Kidney epithelial cell (primary cell): ENCODE measurements around the gene LNX2. TPM values are rescaled to one million over a fixed set of nuclear protein-coding genes. Genes with fewer than 3 reads are reported as not detected.

Experiments
- DNase-seq: peaks from one replicate; pipeline ENCODE4 v3.0.0-alpha.2; 2010; ENCODE audit warnings: low read depth
- H3K27me3 ChIP-seq: 2 replicates; pipeline ENCODE4 v1.6.0; 2011; ENCODE audit warnings: low read length; ENCODE audit not compliant: control insufficient read depth, insufficient read depth
- H3K36me3 ChIP-seq: 2 replicates; pipeline ENCODE4 v1.5.1; 2011; ENCODE audit warnings: low read length; ENCODE audit not compliant: control insufficient read depth, insufficient read depth
- H3K4me3 ChIP-seq: 2 replicates; pipeline ENCODE4 v1.5.1; 2011; ENCODE audit warnings: low read depth, mild to moderate bottlenecking, control low read depth, low read length
- total RNA-seq: library from RNA; depleted of rRNA; stranded (reverse); fragments of >200 nt; gene quantifications from 2 replicates; pipeline ENCODE4 v1.2.3, GENCODE V29; 2015
- TF ChIP-seq, protein P1 (sequence below): IDR thresholded peaks from 2 replicates; pipeline ENCODE4 v1.5.1; 2011; ENCODE audit warnings: mild to moderate bottlenecking, moderate library complexity, low read length, control low read depth, inconsistent platforms; ENCODE audit not compliant: insufficient read depth, poor library complexity, severe bottlenecking

Gene LNX2
- total RNA-seq, 1 donor from 2014 or later: 11.4 TPM

DNA sequence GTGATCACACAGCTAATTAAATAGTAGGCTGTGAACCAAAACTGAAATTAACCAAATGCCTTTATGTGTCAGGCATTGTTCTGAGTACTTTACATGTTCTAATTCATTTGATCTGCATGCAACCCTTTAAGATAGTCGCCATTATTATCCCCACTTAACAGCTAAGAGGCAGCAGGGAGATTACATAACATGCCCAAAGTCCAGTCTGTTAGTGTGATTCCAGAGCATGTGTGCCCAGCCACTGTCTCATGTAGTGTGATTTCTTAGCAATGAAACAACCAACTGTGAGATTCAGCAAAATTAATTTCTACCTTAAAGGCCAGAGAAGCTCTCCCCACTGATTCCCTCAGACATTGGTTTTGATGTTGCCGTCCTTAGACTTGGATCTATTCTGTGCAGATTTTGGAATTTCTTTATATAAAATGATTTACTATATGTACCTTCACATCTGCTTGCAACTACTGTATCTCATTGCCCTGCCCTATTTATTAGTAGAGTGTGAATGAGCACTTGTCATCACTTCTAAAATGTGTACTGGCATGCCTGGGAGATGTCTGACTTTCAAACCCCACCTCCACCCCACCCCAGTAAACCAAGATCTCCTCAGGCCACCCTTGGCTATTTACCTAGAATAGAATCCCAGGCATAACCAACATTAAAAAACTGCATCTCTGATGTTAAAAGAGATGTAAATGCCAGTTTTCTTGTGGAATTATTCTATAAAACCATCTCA is 42.6 kb upstream of the LNX2 start:
- TF ChIP-seq, protein P1, sequence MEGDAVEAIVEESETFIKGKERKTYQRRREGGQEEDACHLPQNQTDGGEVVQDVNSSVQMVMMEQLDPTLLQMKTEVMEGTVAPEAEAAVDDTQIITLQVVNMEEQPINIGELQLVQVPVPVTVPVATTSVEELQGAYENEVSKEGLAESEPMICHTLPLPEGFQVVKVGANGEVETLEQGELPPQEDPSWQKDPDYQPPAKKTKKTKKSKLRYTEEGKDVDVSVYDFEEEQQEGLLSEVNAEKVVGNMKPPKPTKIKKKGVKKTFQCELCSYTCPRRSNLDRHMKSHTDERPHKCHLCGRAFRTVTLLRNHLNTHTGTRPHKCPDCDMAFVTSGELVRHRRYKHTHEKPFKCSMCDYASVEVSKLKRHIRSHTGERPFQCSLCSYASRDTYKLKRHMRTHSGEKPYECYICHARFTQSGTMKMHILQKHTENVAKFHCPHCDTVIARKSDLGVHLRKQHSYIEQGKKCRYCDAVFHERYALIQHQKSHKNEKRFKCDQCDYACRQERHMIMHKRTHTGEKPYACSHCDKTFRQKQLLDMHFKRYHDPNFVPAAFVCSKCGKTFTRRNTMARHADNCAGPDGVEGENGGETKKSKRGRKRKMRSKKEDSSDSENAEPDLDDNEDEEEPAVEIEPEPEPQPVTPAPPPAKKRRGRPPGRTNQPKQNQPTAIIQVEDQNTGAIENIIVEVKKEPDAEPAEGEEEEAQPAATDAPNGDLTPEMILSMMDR: no peak
- H3K4me3 ChIP-seq: no peak overlapping the region
- no peaks in the 10 kb centered on the region for H3K27me3 ChIP-seq
- no peak for DNase-seq
- no peaks in the 10 kb centered on the region for H3K36me3 ChIP-seq

DNA sequence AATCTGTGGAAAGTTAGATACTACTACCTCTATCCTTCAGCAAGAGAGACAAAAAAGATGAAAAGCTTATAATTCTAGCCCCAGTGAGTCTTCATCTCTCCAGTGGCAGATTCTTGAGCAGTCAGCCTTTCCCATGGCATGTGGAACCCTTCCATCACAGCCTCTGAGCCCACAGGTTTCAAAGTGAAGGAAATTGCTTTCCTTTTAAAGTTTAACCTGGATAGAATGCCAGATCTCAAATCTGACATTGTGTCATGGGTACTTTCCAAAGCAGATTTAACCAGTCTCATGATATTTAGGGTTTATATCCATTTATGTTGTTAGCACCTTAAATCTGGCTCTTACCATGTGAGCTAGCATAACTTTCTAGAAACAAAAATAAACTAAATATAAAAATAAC is 40.7 kb upstream of the LNX2 start:
- Histone ChIP-seq H3K27me3 (no peaks in the 10 kb centered on the region), H3K4me3 (no peak overlapping the region), H3K36me3 (no peaks in the 10 kb centered on the region)
- TF ChIP-seq, protein P1: no peak
- no peak for DNase-seq

DNA sequence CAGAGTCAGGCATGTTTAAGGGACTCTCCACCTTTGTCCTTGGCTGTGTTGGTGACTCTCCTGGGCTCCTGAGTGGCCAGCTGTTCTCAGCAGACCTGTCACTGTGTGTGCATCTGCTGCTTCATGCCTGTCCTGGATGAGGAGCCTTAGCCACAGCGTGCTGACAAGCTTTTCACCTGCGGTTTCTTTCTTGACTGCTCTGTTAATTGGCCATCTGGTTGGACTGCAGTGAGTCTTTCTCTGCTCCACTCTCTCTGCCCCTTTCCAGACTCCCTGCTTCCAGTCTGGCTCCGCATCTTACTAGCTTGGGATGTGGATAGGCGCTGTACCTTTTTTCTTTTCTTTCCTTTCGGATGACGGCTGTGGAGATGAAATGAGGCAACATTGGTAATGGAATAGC is 40.2 kb upstream of the LNX2 start:
- Histone ChIP-seq H3K36me3 (no peaks in the 10 kb centered on the region), H3K4me3 (no peak overlapping the region), H3K27me3 (no peaks in the 10 kb centered on the region)
- TF ChIP-seq, protein P1: no peak
- DNase-seq: no peak

DNA sequence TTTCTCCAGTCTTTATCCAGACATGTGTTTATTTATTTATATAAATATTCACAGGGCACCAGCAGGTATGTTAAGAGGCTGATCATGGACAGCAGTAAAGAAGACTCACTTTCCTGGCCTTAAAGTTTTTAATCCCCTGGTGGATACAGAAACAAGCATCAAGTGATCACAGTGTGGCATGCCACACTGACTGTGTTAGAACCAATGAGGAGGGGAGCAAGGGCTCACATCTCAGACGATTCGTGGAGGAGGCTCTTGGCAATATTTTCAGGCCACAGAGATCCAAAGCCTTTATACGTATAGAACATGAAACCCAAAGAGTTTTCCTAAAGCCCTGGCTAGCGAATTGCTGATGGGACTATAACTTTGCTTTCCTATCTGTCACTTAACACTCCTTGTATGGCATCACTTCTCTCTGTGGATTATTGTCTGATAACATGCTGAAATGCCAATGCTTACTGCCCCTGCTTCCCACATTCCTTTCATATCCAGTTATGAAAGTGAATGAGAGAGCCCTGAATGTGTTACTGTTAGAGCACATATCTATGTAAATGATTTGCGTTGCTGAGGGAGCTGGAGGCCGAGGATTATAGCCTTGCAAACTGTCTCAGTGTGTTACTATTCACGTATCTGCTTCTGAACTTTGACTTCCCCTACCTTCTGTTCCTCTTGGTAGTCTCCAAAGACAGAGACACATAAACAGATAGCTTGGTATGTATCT is 39.0 kb upstream of the LNX2 start:
- Histone ChIP-seq H3K27me3 (no peaks in the 10 kb centered on the region), H3K4me3 (no peak overlapping the region), H3K36me3 (no peaks in the 10 kb centered on the region)
- TF ChIP-seq, protein P1: no peak
- DNase-seq: no peak

DNA sequence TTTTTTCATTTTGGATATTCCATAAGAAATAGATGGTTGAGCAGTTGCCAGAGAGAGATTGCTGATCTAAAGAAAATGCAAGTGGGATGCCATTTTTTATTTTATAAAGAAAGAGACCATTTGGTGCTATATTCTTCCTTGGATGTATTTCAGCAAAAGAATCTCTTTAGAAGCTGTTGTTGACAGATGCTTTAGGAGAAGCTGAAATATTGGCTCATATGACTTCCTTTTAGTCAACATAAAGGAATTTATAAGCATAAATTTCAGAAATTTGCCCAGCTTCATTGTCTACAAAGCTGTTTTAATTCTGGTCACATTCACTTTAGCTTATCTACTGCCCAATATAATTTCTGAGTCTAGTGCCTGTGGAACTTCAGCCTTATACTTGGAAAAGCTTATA is 38.2 kb upstream of the LNX2 start:
- Histone ChIP-seq H3K4me3 (no peak overlapping the region), H3K36me3 (no peaks in the 10 kb centered on the region), H3K27me3 (no peaks in the 10 kb centered on the region)
- no peak for DNase-seq
- TF ChIP-seq, protein P1: no peak
